ENCODE results near the gene KIAA1755.

The KIAA1755 gene

GRCh38 chr20:38245753-38246152, 14.8 kb downstream of the KIAA1755 start:
- DNase-seq (ENCODE audit: low read depth in 3 of 3, low spot score in 1 of 3), result no peak

GRCh38 chr20:38243709-38244020, 16.9 kb downstream of the KIAA1755 start:
- DNase-seq (ENCODE audit: low read depth in 3 of 3, low spot score in 1 of 3), result no peak

GRCh38 chr20:38242848-38243708, 17.5 kb downstream of the KIAA1755 start:
- no peak for DNase-seq (ENCODE audit: low read depth in 3 of 3, low spot score in 1 of 3)

GRCh38 chr20:38241201-38241600, 19.3 kb downstream of the KIAA1755 start:
- no peak for DNase-seq (ENCODE audit: low read depth in 3 of 3, low spot score in 1 of 3)

- no peak for DNase-seq (ENCODE audit: low read depth in 3 of 3, low spot score in 1 of 3)
Measured at GRCh38 chr20:38239441-38239840, 21.1 kb downstream of the KIAA1755 start.

- no peak for DNase-seq (ENCODE audit: low read depth in 3 of 3, low spot score in 1 of 3)
Measured at GRCh38 chr20:38238829-38239228, 21.7 kb downstream of the KIAA1755 start.

GRCh38 chr20:38237381-38237780, 23.2 kb downstream of the KIAA1755 start:
- no peak for DNase-seq (ENCODE audit: low read depth in 3 of 3, low spot score in 1 of 3)

GRCh38 chr20:38231531-38232121, 28.9 kb downstream of the KIAA1755 start:
- no peak for DNase-seq (ENCODE audit: low read depth in 3 of 3, low spot score in 1 of 3)

GRCh38 chr20:38230957-38231526, 29.5 kb downstream of the KIAA1755 start:
- DNase-seq (ENCODE audit: low read depth in 3 of 3, low spot score in 1 of 3), result no peak

- DNase-seq (ENCODE audit: low read depth in 3 of 3, low spot score in 1 of 3), result no peak
Measured at GRCh38 chr20:38230253-38230551, 30.3 kb downstream of the KIAA1755 start.

GRCh38 chr20:38229376-38230252, 30.9 kb downstream of the KIAA1755 start:
- no peak for DNase-seq (ENCODE audit: low read depth in 3 of 3, low spot score in 1 of 3)

GRCh38 chr20:38228436-38228835, 32.1 kb downstream of the KIAA1755 start:
- no peak for DNase-seq (ENCODE audit: low read depth in 3 of 3, low spot score in 1 of 3)

GRCh38 chr20:38227420-38228360, 32.8 kb downstream of the KIAA1755 start:
- DNase-seq (ENCODE audit: low read depth in 3 of 3, low spot score in 1 of 3), result no peak

GRCh38 chr20:38226553-38226952, 34.0 kb downstream of the KIAA1755 start:
- DNase-seq (ENCODE audit: low read depth in 3 of 3, low spot score in 1 of 3), result no peak

GRCh38 chr20:38225900-38226263, 34.7 kb downstream of the KIAA1755 start:
- no peak for DNase-seq (ENCODE audit: low read depth in 3 of 3, low spot score in 1 of 3)

GRCh38 chr20:38225240-38225899, 35.2 kb downstream of the KIAA1755 start:
- DNase-seq (ENCODE audit: low read depth in 3 of 3, low spot score in 1 of 3), result no peak

- no peak for DNase-seq (ENCODE audit: low read depth in 3 of 3, low spot score in 1 of 3)
Measured at GRCh38 chr20:38224531-38224930, 36.0 kb downstream of the KIAA1755 start.

GRCh38 chr20:38223743-38224100, 36.8 kb downstream of the KIAA1755 start:
- no peak for DNase-seq (ENCODE audit: low read depth in 3 of 3, low spot score in 1 of 3)

GRCh38 chr20:38222923-38223742, 37.4 kb downstream of the KIAA1755 start:
- no peak for DNase-seq (ENCODE audit: low read depth in 3 of 3, low spot score in 1 of 3)
